OCI-LY1 (cell line): ENCODE results near the gene TMEM88.

ENCODE experiments used
- EZH2 ChIP-seq: fragments of 200-600 bp; sonication (generic), shearing (Covaris generic); IDR thresholded peaks from 2 replicates; pipeline ENCODE4 v1.8.0; 2017; ENCODE audit warnings: borderline replicate concordance, mixed run types, mild to moderate bottlenecking, antibody characterized with exemption, low read length, moderate library complexity, mixed read lengths
- TF ChIP-seq, protein P1 (sequence below): fragments of 200-600 bp; sonication (generic), shearing (Covaris generic); IDR thresholded peaks from 2 replicates; pipeline ENCODE4 v1.5.1; 2017; ENCODE audit warnings: mild to moderate bottlenecking, antibody characterized with exemption, low read length, moderate library complexity, mixed read lengths

DNA sequence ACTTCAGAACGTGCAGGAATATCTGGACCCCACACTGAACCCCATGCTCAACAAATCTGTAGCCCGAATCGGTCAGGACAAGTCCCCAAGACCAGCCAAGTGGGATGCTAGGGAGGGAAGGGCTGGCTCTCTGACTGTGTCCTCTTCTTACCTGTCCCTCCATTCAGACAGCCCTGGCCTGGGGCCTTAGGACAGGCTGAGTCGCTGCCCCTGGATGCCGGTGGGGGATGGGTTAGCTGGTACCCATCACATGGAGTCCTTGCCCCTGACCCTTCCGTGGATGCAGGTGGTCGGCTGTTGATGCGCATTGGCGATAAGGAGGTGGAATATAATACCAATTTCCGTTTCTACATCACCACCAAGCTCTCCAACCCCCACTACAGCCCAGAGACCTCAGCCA is 36.8 kb upstream of the TMEM88 start:
- TF ChIP-seq, protein P1, sequence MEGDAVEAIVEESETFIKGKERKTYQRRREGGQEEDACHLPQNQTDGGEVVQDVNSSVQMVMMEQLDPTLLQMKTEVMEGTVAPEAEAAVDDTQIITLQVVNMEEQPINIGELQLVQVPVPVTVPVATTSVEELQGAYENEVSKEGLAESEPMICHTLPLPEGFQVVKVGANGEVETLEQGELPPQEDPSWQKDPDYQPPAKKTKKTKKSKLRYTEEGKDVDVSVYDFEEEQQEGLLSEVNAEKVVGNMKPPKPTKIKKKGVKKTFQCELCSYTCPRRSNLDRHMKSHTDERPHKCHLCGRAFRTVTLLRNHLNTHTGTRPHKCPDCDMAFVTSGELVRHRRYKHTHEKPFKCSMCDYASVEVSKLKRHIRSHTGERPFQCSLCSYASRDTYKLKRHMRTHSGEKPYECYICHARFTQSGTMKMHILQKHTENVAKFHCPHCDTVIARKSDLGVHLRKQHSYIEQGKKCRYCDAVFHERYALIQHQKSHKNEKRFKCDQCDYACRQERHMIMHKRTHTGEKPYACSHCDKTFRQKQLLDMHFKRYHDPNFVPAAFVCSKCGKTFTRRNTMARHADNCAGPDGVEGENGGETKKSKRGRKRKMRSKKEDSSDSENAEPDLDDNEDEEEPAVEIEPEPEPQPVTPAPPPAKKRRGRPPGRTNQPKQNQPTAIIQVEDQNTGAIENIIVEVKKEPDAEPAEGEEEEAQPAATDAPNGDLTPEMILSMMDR: no peak
- no peak for TF ChIP-seq EZH2
